Karpas-422 (cell line): ENCODE data around the gene KRTAP13-1. TPM values are rescaled to one million over a fixed set of nuclear protein-coding genes. Genes with fewer than 3 reads are reported as not detected.

Source experiments
- DNase-seq: peaks from one replicate; pipeline ENCODE4 v3.0.0-alpha.2; 2015
- H2AFZ ChIP-seq: fragments of 200-600 bp; sonication (generic); 2 replicates; pipeline ENCODE4 v1.6.1; 2014; ENCODE audit warnings: antibody characterized with exemption, low read length, mixed read lengths
- H3K27ac ChIP-seq: fragments of 200-600 bp; sonication (generic); 2 replicates; pipeline ENCODE4 v1.5.1; 2014; ENCODE audit warnings: mild to moderate bottlenecking, low read length, moderate library complexity
- H3K27me3 ChIP-seq: fragments of 200-600 bp; sonication (generic); 2 replicates; pipeline ENCODE4 v1.6.1; 2014; ENCODE audit warnings: low read length, mixed read lengths
- H3K36me3 ChIP-seq: fragments of 200-600 bp; sonication (generic); 2 replicates; pipeline ENCODE4 v1.6.1; 2014; ENCODE audit warnings: low read length, mixed read lengths; ENCODE audit not compliant: insufficient read depth
- H3K4me1 ChIP-seq: fragments of 200-600 bp; sonication (generic); 2 replicates; pipeline ENCODE4 v1.6.1; 2014; ENCODE audit warnings: mild to moderate bottlenecking, low read length, mixed read lengths
- H3K4me2 ChIP-seq: fragments of 200-600 bp; sonication (generic); 2 replicates; pipeline ENCODE4 v1.6.1; 2014; ENCODE audit warnings: low read length, low read depth, mild to moderate bottlenecking; ENCODE audit not compliant: poor library complexity, severe bottlenecking
- H3K4me3 ChIP-seq: fragments of 200-600 bp; sonication (generic); 2 replicates; pipeline ENCODE4 v1.5.1; 2014; ENCODE audit warnings: mild to moderate bottlenecking, antibody characterized with exemption, low read length, mixed read lengths
- H3K79me2 ChIP-seq: fragments of 200-600 bp; sonication (generic); 2 replicates; pipeline ENCODE4 v1.6.1; 2014; ENCODE audit warnings: mild to moderate bottlenecking, low read length, mixed read lengths
- H3K9ac ChIP-seq: fragments of 200-600 bp; sonication (generic); 2 replicates; pipeline ENCODE4 v1.6.0; 2014; ENCODE audit warnings: low read length
- H3K9me2 ChIP-seq: fragments of 200-600 bp; sonication (generic), shearing (Covaris generic); replicated peaks from 2 replicates; pipeline ENCODE4 v1.6.0; 2014; ENCODE audit warnings: mild to moderate bottlenecking, low read length, moderate library complexity; ENCODE audit not compliant: insufficient read depth
- H3K9me3 ChIP-seq: fragments of 300-700, 200-600 bp; sonication (generic); 2 replicates; pipeline ENCODE4 v1.6.1; 2014; ENCODE audit warnings: low read length, mixed read lengths
- H4K20me1 ChIP-seq: fragments of 200-600 bp; sonication (generic); 2 replicates; pipeline ENCODE4 v1.6.1; 2014; ENCODE audit warnings: mild to moderate bottlenecking, antibody characterized with exemption, low read length, low read depth; ENCODE audit not compliant: insufficient read depth
- small RNA-seq: library from RNA; depleted of rRNA; stranded (forward); fragments of <200 nt; gene quantifications from one replicate; pipeline ENCODE3, GENCODE V24; 2014
- total RNA-seq: library from RNA; depleted of rRNA; stranded (reverse); fragments of >200 nt; shearing (Covaris generic); gene quantifications from 2 replicates; pipeline ENCODE4 v1.2.3, GENCODE V29; 2014; ENCODE audit warnings: low replicate concordance; rRNA removed

KRTAP13-1 gene
- total RNA-seq, 1 experiment from 2014 or later = not detected

DNA sequence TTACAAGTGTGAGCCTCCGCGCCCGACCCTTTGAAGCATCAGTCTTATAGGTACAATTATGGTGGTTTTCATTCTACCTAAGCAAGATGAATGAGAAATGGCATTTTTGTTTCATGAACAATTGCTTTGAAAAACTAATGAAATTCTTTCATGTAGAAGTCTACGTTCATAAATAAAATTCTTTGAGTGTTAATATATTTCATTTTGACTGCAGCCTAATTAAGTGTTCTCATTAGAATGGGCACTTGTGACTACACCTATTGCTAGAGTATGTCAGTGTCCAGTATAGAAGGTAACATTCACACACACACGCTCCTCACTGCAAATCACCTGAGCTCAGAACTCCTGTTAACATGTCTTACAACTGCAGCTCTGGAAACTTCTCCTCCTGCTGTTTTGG is 44.1 kb downstream of the KRTAP13-1 start, which contains the start of gene KRTAP15-1:
TSS of gene KRTAP15-1 (plus strand) at position 301 of the 400 bp plus-strand sequence. CDS start at position 354, 53 bp downstream.
- H3K27me3 ChIP-seq = no peaks in the 10 kb centered on the region
- no peak within 1 kb of the TSS for H3K27ac ChIP-seq
- H3K9ac ChIP-seq = no peak within 1 kb of the TSS
- no peaks in the 10 kb centered on the region for H4K20me1 ChIP-seq
- no peaks in the 10 kb centered on the region for H3K4me1 ChIP-seq
- H3K4me2 ChIP-seq = no peak within 1 kb of the TSS
- no peaks in the 10 kb centered on the region for H3K9me2 ChIP-seq
- H3K79me2 ChIP-seq = no peaks in the 10 kb centered on the region
- H2AFZ ChIP-seq = no peak within 1 kb of the TSS
- no peaks in the 10 kb centered on the region for H3K9me3 ChIP-seq
- DNase-seq = no peak
- no peaks in the 10 kb centered on the region for H3K36me3 ChIP-seq
- H3K4me3 ChIP-seq = no peak within 1 kb of the TSS

GRCh38 chr21:30443226-30443625 is 47.4 kb downstream of the KRTAP13-1 start:
- Histone ChIP-seq H3K27ac (no peak overlapping the region), H2AFZ (no peak overlapping the region)
- DNase-seq = no peak

DNA sequence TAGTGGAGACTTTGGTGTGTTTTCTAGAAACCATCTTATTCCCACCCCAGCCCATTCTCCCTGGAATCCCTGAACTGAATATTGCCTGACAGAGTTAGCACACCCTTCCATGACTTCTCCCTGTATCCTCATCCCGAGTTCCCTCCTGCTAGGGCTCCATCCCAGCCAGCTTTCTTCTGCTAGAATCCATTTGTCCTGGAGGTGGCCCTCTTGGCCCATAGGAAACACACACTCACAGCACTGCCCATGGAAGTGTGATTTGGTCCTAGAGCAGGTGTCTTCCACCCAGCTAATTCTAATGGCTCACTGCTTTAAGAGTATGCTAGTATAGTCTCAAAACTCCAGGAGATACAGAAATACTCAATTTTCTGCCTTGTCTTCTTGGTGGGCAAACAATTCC is 48.4 kb downstream of the KRTAP13-1 start:
- Histone ChIP-seq H3K9me3 (no peaks in the 10 kb centered on the region), H3K79me2 (no peaks in the 10 kb centered on the region), H3K9ac (no peak overlapping the region), H3K9me2 (no peaks in the 10 kb centered on the region), H3K4me3 (no peak overlapping the region), H2AFZ (no peak overlapping the region), H4K20me1 (no peaks in the 10 kb centered on the region), H3K4me1 (no peaks in the 10 kb centered on the region), H3K4me2 (no peak overlapping the region), H3K27ac (no peak overlapping the region), H3K27me3 (no peaks in the 10 kb centered on the region), H3K36me3 (no peaks in the 10 kb centered on the region)
- no peak for DNase-seq

More at GRCh38 chr21:30443226-30443625, 47.4 kb downstream of the KRTAP13-1 start:
- Histone ChIP-seq H3K4me1 (no peaks in the 10 kb centered on the region), H3K4me3 (no peak overlapping the region), H3K9me2 (no peaks in the 10 kb centered on the region), H3K27me3 (no peaks in the 10 kb centered on the region), H3K9ac (no peak overlapping the region), H3K79me2 (no peaks in the 10 kb centered on the region), H3K9me3 (no peaks in the 10 kb centered on the region), H3K36me3 (no peaks in the 10 kb centered on the region), H3K4me2 (no peak overlapping the region), H4K20me1 (no peaks in the 10 kb centered on the region)

Small RNA genes lying within 50 kb of the gene (small RNA-seq; reads per million reads assigned to genes)
- gene KRTAP23-1 = not detected
- not detected for gene MIR4327

Other genes with a start within 250 kb of the KRTAP13-1 start
- not detected in 2 replicates for gene CLDN17, start 229.2 kb upstream of the KRTAP13-1 start, total RNA-seq
- not detected in 2 replicates for gene CLDN8, start 179.9 kb upstream of the KRTAP13-1 start, total RNA-seq
- not detected in 2 replicates for gene KRTAP24-1, start 113.1 kb upstream of the KRTAP13-1 start, total RNA-seq
- not detected in 2 replicates for gene KRTAP25-1, start 106.5 kb upstream of the KRTAP13-1 start, total RNA-seq
- gene KRTAP26-1, start 75.7 kb upstream of the KRTAP13-1 start, total RNA-seq = not detected in 2 replicates
- not detected in 2 replicates for gene KRTAP27-1, start 58.3 kb upstream of the KRTAP13-1 start, total RNA-seq
- not detected in 2 replicates for gene KRTAP23-1, start 47.4 kb upstream of the KRTAP13-1 start, total RNA-seq
- gene KRTAP13-2, start 23.8 kb upstream of the KRTAP13-1 start, total RNA-seq = not detected in 2 replicates
- gene KRTAP13-3, start 29.9 kb downstream of the KRTAP13-1 start, total RNA-seq = not detected in 2 replicates
- not detected in 2 replicates for gene KRTAP13-4, start 34.2 kb downstream of the KRTAP13-1 start, total RNA-seq
- gene KRTAP15-1, start 44.2 kb downstream of the KRTAP13-1 start, total RNA-seq = not detected in 2 replicates
- not detected in 2 replicates for gene KRTAP19-1, start 84.3 kb downstream of the KRTAP13-1 start, total RNA-seq
- not detected in 2 replicates for gene KRTAP19-2, start 91.4 kb downstream of the KRTAP13-1 start, total RNA-seq
- gene KRTAP19-3, start 96.0 kb downstream of the KRTAP13-1 start, total RNA-seq = not detected in 2 replicates
- gene KRTAP19-4, start 101.1 kb downstream of the KRTAP13-1 start, total RNA-seq = not detected in 2 replicates
- not detected in 2 replicates for gene KRTAP19-5, start 106.1 kb downstream of the KRTAP13-1 start, total RNA-seq
- not detected in 2 replicates for gene KRTAP19-6, start 145.8 kb downstream of the KRTAP13-1 start, total RNA-seq
- gene KRTAP19-7, start 165.3 kb downstream of the KRTAP13-1 start, total RNA-seq = not detected in 2 replicates
- not detected in 2 replicates for gene KRTAP22-2, start 194.4 kb downstream of the KRTAP13-1 start, total RNA-seq
- not detected in 2 replicates for gene KRTAP6-3, start 196.4 kb downstream of the KRTAP13-1 start, total RNA-seq
- not detected in 2 replicates for gene KRTAP6-2, start 202.9 kb downstream of the KRTAP13-1 start, total RNA-seq
- gene KRTAP22-1, start 205.1 kb downstream of the KRTAP13-1 start, total RNA-seq = not detected in 2 replicates
- gene KRTAP6-1, start 217.9 kb downstream of the KRTAP13-1 start, total RNA-seq = not detected in 2 replicates
- gene KRTAP20-1, start 220.4 kb downstream of the KRTAP13-1 start, total RNA-seq = not detected in 2 replicates
- gene KRTAP20-4, start 224.6 kb downstream of the KRTAP13-1 start, total RNA-seq = not detected in 2 replicates
- gene KRTAP20-2, start 239.2 kb downstream of the KRTAP13-1 start, total RNA-seq = not detected in 2 replicates
- gene KRTAP20-3, start 246.8 kb downstream of the KRTAP13-1 start, total RNA-seq = not detected in 2 replicates